Non-pigmented ciliary epithelial cell (primary cell): Measurements from ENCODE around the gene AGAP4.
A peak's percentile ranks its signal among the peaks of the same experiment; 100 is the strongest.
"Not testable (repeated sequence)": the region's sequence is repeated elsewhere in the genome, so short reads cannot be mapped to it uniquely, and the experiment has no call there.

ENCODE experiments used
- DNase-seq: peaks from one replicate; pipeline ENCODE4 v3.0.0-alpha.2; 2010; ENCODE audit warnings: low read depth

Gene AGAP4

DNA sequence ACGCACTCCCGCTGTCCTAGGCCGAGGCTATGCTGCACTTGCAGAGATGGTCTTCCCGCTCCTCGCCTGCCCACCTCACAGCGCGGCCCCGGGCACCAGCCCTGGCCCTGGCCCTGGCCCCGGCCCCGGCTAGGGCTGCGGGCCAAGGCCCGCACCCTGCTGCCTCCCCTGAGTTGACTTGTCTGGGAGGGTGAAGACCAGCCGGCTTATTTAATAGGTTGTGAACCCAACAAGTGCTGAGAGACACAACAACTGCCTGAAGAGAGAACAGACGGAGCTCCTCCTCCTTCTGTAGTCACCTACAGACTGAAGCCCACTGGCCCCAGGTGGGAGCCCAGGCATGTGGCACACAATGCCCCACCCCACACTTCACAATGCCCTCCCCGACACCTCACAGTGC lies at the start of gene AGAP4:
AGAP4 (minus strand) TSS at position 101 of the 400 bp plus-strand sequence. CDS start 153 bp downstream, outside the sequence.
- not testable (repeated sequence) for DNase-seq

DNA sequence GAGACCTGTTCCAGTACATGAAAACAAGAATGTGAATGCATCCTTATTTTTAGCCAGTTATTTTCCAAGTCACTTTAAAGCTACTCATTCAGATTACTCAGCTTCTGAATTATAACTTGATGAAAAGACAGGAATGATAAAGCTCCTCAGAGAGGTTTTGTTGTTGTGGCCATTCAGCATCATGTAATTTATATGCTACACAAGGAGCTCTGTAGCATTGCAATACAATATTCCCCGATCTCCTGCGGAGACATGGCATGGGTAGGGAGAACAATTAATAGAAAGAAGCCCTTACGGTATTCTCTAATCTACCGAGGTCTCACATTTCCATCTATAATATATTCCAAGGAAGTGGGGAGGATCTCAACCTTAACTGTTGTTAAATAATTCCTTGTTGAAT lies 43.4 kb upstream of the AGAP4 start:
- DNase-seq, result not testable (repeated sequence)

DNA sequence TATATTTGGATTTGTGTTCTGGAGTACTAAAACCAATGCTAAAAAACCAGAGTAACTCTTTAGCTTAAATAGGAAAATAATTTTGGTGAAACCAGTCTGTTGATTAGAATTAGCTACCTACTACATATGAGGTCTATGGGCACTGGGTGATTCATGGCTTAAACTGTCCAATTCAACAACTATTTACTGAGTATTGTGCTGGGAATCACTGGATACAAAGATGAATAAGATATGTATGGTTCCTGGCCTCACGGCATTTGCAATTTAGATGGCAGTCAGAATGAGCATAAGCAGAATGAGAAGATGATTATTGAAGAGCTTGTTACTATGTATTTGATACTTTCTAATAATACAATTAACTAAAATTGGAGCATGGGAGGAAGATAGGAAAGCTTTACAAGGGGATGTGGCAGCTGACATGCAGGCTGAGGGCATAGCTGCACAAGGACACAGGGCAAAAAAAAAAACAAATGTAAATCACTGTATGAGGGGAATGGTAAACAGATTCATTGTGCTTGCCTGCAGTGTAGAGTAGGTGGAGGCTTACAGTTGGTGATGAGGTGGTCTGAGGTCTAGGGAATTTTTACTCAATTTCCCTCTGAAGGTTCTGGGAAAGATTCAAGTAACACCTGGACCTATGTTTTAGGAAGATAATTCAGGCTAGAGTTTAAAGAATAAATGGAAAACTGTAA lies 42.4 kb upstream of the AGAP4 start:
- not testable (repeated sequence) for DNase-seq

DNA sequence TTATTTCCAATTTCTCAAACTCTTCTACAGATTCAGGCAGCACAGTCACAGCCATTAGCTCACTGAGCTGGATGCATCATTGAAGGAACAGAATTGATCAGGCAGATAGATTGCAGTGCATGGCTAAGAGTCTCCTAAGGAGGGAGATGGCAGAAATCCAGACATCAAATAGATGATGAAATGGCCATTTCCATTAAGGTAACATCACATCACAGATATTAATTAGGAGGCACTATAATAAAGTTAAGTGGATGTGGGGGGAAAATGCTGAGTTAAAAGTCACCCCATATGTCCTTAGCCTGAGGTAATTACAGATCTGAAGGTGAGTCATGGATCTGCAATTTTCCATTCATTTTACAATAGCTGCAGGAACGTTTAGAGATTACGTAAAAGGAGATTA lies 35.6 kb upstream of the AGAP4 start:
- DNase-seq, result peak; percentile 0

DNA sequence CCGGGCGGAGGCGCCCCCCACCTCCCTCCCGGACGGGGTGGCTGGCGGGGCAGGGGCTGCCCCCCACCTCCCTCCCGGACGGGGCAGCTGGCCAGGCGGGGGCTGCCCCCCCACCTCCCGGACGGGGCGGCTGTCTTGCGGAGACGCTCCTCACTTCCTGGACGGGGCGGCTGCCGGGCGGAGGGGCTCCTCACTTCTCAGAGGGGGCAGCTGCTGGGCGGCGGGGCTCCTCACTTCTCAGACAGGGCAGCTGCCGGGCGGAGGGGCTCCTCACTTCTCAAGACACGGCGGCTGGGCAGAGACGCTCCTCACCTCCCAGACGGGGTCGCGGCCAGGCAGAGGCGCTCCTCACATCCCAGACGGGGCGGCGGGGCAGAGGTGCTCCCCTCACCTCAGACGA lies 18.1 kb upstream of the AGAP4 start:
- not testable (repeated sequence) for DNase-seq

DNA sequence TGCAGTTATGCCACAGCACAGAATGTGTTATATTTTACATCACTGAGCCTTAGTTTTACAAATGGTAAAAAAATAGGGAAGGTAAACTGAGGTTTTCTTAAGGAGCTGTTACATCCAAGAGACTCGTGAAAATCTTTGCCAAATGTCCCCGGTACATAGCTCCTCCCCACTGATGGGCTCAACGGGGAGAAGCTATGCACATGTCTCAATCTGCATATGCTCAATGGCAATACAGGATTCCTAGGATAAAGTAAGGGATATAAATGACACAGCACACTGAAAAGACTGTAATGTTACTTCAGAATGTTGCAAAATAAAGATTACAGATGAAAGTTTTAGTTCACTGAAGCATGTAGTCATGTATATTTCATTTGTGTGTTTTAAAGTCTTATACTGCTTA lies 17.0 kb upstream of the AGAP4 start:
- not testable (repeated sequence) for DNase-seq

DNA sequence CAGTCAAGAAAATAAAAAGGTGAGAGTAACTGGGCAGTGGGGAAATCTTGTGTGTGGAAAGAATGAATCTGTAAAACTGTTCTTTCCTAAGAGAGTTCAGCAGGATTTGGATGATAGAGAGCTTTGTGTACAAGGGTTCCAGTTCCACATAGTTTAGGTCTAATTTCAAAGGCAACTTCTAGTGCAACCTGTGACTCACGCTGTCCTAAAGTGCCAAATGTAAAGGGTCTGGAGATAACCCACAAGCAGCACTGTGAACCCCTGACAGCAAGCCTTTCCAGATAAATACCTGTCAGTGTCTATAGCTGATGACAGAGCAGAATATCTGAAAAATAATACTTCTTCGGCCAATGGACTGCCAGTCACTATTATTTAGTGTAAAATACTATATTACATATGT lies 16.3 kb upstream of the AGAP4 start:
- DNase-seq, result not testable (repeated sequence)

DNA sequence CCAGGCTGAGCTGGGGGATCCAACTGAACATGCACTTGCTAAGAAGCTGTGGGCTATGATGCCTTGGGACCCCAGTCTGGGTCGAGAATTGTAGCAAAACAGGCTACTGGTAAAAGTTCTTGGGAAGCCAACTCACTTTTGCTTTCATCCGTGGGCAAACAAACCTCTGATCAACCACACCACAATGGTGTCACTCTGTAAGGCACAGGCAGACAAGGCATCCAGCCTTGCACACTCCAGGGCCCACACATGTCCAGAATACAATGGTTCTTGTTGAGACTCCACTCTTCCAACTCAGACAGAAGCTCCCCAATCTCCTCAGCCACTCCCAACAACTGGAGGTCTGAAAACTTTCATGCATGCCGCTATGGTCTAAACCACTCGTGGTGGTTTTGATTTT lies 10.6 kb upstream of the AGAP4 start:
- not testable (repeated sequence) for DNase-seq

DNA sequence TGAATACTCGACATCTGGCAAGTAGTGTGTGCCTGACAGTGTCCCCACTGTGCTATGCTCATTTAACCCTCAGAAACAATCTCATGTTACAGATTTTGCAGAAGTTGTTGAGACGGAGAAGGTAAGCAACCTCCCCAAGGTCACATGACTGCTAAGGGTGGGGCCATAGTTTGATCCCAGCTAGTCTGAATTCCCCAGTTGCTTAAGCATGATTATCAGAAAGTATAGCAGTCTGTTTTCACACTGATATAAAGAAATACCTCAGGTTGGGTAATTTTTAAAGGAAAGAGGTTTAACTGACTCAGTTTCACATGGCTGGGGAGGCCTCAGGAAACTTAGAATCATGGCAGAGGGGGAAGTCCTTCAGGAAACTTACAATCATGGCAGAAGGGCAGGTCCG lies 1.2 kb upstream of the AGAP4 start:
- DNase-seq, result not testable (repeated sequence)

DNA sequence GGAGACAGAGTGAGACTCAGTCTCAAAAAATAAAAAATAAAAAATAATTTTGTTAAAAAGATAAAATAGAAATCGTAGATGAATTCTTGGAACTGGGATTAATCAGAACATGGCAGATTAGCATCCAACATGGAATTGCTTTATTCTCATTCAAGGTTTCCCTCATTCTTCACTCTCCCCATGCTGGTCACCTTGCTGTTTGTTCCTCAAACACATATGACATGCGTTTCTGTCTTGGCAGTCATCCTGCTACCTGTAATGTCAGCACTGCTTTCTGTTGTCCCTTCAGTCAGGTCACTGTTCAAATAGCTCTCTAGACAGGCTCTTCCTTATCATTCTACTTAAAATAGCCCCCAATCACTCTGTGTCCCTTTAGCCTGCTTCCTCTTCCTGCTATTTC lies 24.4 kb downstream of the AGAP4 start:
- not testable (repeated sequence) for DNase-seq

DNA sequence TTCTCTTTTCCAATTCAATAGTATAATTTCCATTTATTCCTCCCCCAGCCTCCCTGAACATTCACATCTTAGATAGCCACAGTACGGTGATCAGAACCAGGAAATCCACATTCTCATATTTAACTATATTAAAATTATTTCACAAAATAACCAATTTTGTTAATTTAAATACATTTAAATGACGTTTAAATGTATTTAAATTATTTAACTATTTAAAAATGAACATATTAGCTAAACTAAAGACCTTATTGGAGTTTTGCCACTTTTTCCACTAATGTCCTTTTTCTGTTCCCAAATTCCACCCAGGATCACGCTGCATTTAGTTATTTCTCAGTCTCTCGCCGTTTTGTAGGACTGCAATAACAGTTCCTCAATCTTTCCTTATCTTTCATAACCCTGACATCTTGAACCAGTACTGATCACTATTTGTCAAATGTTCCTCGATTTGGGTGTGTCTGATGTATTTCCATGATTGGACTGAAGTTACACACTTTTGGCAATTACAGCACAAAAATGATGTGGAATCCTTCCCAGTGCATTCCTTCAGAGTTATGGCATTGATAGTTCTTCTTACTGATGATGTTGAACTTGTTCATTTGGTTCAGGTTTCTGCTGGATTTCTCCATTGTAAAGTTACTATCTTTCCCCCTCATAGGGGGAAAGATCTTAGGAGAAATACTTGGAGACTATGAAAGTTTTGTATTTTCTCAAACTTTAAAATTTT lies 27.0 kb downstream of the AGAP4 start:
- not testable (repeated sequence) for DNase-seq

DNA sequence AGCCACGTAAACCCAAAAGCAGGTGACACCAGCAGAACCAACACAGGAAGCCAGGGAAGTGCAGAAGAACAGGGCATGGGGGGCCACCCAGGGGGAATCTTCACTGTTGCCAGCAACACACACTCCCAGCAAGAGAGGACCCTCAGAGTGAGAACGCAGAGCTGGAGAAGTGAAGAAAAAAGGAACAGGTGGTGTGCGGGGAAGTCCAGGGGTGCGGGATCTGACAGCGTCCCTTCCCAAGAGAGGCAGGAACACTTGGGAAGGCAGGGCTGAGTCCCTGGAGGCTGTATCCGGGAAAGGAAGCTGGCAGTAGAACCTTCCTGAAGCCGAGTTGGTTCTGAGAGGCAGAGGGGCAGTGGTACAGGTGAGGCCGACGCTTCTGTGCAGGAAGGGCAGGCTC lies 27.7 kb downstream of the AGAP4 start:
- DNase-seq, result no peak

DNA sequence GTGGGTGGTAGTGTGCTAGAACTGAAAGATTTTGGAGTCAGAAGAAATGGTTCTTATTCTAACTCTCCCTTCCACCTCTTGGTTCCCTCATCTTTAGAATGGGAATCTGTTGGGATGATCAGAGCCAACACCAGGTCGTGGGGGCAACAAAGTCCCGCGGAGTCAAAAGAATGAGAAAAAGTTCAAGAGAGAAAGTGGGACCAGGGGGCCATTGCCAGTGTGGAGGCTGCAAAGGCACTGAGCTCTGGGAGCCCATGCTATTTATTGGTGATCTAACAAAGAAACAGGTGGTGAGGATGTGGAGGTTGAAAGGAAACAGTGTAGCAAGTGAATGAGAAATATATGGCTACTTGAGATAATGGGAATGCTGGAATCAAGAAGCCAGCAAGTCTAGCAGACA lies 29.4 kb downstream of the AGAP4 start:
- no peak for DNase-seq

DNA sequence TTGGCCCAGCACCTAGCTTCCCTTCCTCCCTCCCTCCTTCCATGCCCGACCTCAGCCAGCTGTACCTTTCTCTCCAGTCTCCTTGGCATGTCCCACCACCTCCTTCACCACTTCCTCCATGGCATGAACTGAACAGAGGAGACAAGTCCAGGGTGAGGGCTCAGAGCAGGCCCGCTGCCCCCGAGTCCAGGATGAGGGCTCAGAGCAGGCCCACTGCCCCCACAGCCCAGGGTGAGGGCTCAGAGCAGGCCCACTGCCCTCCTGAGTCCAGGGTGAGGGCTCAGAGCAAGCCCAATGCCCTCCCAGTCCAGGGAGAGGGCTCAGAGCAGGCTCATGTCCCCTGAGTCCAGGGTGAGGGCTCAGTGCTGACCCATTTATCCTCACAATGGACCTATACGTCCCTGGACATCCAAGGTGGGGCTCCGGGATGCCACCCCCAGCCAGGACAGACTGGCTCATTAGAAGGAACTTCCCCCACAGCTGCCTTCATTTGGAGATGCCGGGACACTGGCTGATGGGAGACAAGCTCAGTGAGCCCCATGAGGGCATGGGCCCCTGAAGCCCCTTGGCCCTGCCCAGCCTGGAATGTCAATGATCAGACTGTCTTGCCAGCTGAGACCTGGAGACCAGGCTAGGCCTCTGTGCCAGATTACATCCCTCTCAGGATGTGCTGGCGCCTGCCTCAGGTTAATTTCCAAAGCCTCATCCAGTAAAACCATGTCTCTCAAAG lies 30.0 kb downstream of the AGAP4 start:
- no peak for DNase-seq

DNA sequence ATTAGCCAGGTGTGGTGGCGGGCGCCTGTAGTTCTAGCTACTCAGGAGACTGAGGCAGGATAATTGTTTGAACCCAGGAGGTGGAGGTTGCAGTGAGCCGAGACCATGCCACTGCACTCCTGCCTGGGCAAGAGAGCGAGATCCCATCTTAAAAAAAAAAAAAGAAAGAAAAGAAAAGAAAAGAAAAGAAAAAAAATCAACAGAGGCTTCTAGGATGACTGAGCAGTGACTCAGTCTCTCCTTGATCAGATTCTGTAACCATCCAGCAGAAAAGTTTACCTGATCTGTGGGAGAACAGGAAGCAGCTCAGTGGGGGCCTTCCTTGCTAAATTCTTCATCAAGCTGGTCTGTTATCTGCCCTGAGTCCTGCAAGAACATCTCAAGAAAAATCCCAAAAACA lies 33.2 kb downstream of the AGAP4 start:
- DNase-seq, result peak; percentile 28

DNA sequence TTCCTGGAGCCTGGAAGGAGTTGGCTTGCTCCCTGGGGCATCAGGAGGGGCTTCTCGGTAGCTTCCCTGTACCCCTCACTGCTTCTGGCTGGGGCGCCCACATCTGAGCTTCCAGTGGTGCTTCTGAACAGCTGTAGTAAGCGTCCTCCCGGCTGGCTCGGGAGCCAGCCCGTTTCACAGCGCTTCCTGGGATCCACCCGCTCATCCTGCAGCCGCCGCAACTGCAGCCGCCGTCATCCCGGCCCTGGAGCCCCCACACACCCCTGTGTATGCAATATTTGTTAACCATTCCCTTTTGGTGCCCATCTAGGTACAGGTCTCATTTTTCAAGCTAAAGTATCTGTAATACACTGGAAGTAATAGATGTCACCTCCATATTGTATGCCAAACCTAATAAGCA lies 34.3 kb downstream of the AGAP4 start:
- DNase-seq, result not testable (repeated sequence)

DNA sequence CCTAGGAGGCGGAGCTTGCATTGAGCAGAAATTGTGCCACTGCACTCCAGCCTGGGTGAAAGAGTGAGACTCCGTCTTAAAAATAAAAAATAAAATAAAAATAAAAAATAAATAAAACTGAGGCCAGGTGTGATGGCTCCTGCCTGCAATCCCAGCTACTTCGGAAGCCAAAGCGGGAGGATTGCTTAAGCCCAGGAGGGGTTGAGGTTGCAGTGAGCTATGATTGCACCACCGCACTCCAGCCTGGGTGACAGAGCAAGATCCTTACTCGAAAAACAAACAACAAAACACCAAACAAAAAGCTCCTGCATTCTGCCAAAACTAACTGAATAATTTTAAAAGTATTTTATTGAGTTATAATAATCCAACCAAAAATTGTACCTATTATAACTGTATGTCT lies 36.2 kb downstream of the AGAP4 start:
- no peak for DNase-seq

DNA sequence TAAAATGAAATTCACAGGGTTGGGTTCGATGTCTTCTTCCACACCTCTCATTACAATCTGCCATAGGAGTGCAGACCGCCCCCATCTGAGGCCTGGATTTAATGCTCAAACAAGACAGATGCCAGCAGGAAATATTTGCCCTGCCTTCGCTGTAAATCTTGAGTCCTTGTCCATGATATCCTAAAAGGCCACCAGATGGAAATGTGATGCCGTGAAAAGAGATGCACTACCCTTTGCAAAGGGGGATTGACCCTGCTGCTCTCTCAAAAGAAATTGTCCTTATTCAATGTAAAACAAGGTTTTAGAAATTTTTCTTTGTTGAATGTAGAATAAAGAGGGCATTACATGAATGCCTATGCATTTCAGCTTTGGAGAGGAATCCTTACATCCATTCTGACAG lies 37.5 kb downstream of the AGAP4 start:
- no peak for DNase-seq

DNA sequence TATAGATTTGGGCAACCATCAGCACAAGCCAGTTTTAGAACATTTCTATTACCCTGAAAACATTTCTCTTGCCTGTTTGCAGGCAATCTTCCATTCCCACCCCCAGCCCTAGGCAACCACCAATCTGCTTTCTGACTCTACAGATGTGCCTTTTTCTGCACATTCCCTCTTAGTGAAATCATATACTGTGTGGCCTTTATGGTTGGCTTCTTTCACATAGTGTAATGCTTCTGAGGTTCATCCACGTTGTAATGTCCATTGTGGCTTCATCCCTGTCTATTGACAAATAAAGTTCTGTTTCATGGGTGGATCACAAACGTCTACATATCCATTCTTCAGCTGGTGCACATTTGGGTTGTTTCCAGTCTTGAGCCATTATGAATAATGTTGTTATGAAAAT lies 42.3 kb downstream of the AGAP4 start:
- DNase-seq, result not testable (repeated sequence)

DNA sequence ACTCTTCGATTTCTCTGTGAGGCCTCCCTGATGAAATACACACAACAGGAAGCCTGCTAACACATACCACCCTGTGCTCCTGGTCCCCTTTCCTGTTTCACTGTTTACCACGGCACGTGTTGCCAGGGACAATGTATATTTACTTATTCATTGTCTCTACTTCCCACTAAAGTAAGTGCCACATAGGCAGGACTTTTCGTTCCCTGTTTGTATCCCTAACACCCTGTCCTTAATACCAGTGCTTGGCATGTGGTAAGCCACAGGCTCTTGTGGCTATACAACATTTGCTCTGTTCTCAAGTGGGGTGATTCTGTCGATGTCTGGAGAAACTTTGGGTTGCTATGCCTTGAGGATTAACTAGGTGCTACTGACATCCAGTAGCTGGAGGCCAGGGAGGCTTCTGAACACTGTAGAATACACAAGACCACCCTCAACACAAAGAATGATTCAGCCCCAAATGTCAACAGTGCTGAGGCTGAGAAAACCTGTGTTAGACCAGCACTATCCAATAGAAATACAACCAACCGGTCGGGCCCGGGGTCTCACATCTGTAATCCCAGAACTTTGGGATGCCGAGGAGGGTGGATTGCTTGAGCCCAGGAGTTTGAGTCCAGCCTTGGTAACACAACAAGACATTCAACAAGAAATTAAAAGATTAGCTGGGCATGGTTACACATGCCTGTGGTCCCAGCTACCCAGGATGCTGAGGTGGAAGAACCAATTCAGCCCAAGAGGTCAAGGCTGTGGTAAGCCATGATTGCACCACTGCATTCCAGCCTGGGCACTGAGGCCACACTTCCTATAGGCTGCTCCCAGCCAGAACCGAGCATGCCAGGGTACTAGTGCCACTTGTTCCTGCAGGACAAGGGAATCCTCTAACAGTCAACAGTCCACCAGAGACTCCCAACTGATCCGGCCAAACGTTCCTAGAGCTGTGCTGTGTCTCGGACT lies 44.0 kb downstream of the AGAP4 start:
- not testable (repeated sequence) for DNase-seq

DNA sequence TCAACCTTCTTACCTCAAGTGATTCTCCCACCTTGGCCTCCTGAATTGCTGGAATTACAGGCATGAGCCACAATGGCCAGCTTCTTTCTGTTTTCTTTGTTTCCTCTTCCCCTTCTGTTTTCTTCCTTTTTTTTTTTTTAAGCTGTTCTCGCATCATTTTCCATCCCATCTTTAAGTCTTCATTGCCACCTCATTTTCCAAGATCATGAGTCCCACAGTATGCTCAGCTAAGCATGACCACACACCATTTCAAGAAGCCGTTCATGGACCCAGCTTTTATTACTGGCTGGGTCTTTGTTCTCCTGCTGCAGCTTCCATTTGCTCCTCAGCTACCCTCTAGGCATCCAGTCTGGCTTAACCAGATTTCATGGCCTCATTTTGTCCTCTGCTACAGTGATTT lies 52.5 kb downstream of the AGAP4 start:
- DNase-seq, result not testable (repeated sequence)
